HFFc6 (cell line): ENCODE data around the gene CLDN5. TPM values are rescaled to one million over a fixed set of nuclear protein-coding genes. Genes with fewer than 3 reads are reported as not detected.

Experiments
- DNase-seq: peaks from one replicate; pipeline ENCODE4 v3.0.0-alpha.2; 2018
- H3K27ac Mint-ChIP-seq: 2 replicates; pipeline ENCODE4 v1.8.0; 2020; ENCODE audit warnings: mild to moderate bottlenecking, mixed read lengths
- H3K27me3 Mint-ChIP-seq: 2 replicates; pipeline ENCODE4 v1.8.0; 2021; ENCODE audit warnings: mild to moderate bottlenecking, moderate library complexity, mixed read lengths; ENCODE audit not compliant: insufficient read depth
- H3K36me3 Mint-ChIP-seq: 2 replicates; pipeline ENCODE4 v1.8.0; 2021; ENCODE audit warnings: low read depth, mixed read lengths
- H3K4me1 Mint-ChIP-seq: 2 replicates; pipeline ENCODE4 v1.8.0; 2020; ENCODE audit warnings: low read depth, mixed read lengths
- H3K4me3 Mint-ChIP-seq: 2 replicates; pipeline ENCODE4 v1.8.0; 2020; ENCODE audit warnings: mild to moderate bottlenecking, moderate library complexity, mixed read lengths
- H3K9me3 Mint-ChIP-seq: 2 replicates; pipeline ENCODE4 v1.8.0; 2020; ENCODE audit warnings: mild to moderate bottlenecking, mixed read lengths
- total RNA-seq, 6 experiments: library from RNA; stranded (reverse); fragmentation: NEBNext Ultra II Directional; extraction: Animal tissue kit (Norgen Biotek cat#: 25700); gene quantifications; 2 replicates in 1 of 6; 3 replicates in 5 of 6; pipeline ENCODE4 v1.2.3, GENCODE V29; 2021
- TF ChIP-seq, protein P1 (sequence below): fragments of 200-600 bp; sonication (generic); IDR thresholded peaks from 2 replicates; pipeline ENCODE4 v1.5.0; 2021; ENCODE audit warnings: antibody characterized with exemption, mild to moderate bottlenecking

CLDN5 gene
- total RNA-seq, 6 experiments from 2014 or later = 0.16 TPM; not detected in 5

DNA sequence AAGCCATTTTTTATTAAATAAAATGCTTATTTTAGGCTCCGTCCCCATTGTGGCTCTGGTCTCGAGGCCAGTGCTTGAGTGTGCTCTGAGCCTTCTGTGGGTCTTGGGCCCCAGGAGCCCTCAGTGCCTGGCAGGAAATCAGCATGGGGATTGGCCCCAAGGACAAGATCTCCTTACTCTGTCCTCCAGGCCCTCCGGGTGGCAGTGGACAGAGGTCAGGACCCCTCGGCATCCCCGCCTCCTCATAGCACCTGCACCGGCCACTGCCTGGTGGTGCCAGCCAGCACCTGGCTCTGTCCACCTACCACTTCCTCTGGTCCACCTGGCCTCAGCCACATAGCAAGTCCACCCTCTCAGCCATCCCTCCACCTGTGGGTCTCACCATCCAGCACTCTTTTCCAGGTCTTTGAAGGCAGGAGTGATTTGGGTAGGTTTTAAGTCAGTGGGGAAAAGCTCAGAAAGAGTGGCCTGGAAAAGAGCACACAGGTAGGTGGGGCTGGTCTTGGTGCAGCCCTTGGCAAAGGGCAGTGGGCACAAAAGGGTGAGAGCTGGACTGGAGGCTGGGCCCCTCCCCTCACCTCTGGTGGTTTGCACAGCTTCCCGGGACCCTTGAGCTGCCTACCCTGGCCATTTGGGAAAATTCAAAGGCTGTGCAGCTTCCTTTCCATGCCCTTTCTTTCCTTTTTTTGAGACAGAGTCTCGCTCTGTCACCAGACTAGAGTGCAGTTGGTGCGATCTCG lies 3.5 kb downstream of the CLDN5 start:
- H3K4me3 Mint-ChIP-seq = no peak overlapping the region
- TF ChIP-seq, protein P1, sequence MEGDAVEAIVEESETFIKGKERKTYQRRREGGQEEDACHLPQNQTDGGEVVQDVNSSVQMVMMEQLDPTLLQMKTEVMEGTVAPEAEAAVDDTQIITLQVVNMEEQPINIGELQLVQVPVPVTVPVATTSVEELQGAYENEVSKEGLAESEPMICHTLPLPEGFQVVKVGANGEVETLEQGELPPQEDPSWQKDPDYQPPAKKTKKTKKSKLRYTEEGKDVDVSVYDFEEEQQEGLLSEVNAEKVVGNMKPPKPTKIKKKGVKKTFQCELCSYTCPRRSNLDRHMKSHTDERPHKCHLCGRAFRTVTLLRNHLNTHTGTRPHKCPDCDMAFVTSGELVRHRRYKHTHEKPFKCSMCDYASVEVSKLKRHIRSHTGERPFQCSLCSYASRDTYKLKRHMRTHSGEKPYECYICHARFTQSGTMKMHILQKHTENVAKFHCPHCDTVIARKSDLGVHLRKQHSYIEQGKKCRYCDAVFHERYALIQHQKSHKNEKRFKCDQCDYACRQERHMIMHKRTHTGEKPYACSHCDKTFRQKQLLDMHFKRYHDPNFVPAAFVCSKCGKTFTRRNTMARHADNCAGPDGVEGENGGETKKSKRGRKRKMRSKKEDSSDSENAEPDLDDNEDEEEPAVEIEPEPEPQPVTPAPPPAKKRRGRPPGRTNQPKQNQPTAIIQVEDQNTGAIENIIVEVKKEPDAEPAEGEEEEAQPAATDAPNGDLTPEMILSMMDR = no peak

GRCh38 chr22:19520007-19520406 lies 4.2 kb downstream of the CLDN5 start:
- no peak for DNase-seq
- H3K4me3 Mint-ChIP-seq = no peak overlapping the region
- TF ChIP-seq, protein P1 = no peak
- H3K36me3 Mint-ChIP-seq = peaks cover 9% of the 10 kb centered on the region; the same call in 1 of the 2 replicates
- peaks cover 14% of the 10 kb centered on the region for H3K27me3 Mint-ChIP-seq
- no peak overlapping the region for H3K27ac Mint-ChIP-seq
- H3K9me3 Mint-ChIP-seq = no peaks in the 10 kb centered on the region
- no peaks in the 10 kb centered on the region for H3K4me1 Mint-ChIP-seq

More for the DNA sequence above, 3.5 kb downstream of the CLDN5 start:
- Mint-ChIP-seq H3K4me1 (no peaks in the 10 kb centered on the region), H3K36me3 (peaks cover 5% of the 10 kb centered on the region; the same call in 1 of the 2 replicates), H3K27me3 (peaks cover 17% of the 10 kb centered on the region), H3K9me3 (no peaks in the 10 kb centered on the region), H3K27ac (no peak overlapping the region)
- no peak for DNase-seq

GRCh38 chr22:19519041-19519926 lies 4.9 kb downstream of the CLDN5 start:
- Mint-ChIP-seq H3K27me3 (peaks cover 11% of the 10 kb centered on the region), H3K9me3 (no peaks in the 10 kb centered on the region), H3K4me3 (no peak overlapping the region), H3K4me1 (no peaks in the 10 kb centered on the region), H3K27ac (no peak overlapping the region), H3K36me3 (peaks cover 13% of the 10 kb centered on the region)
- DNase-seq = no peak
- TF ChIP-seq, protein P1 = no peak

DNA sequence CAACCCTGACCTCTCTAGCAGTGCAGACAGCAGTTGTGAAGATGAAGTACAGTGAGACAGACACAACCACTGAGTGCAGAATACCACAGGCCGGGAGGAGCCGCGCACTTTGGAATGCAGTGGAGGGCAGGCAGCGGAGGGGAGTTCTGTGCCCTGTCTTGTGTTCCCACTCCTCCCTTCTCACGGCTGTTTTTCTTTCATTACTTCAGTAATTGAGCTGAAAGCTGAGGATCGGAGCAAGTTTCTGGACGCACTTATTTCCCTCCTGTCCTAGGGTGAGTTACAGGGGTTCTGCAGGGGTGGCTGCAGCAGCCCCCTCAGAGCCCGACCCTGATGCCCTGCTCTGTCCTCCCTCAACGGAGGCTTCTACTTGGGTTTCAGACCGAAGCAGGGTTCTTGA lies 5.6 kb downstream of the CLDN5 start:
- no peaks in the 10 kb centered on the region for H3K4me1 Mint-ChIP-seq
- no peak for DNase-seq
- no peak overlapping the region for H3K27ac Mint-ChIP-seq
- H3K4me3 Mint-ChIP-seq = no peak overlapping the region
- H3K9me3 Mint-ChIP-seq = no peaks in the 10 kb centered on the region
- peaks cover 7% of the 10 kb centered on the region for H3K27me3 Mint-ChIP-seq
- H3K36me3 Mint-ChIP-seq = peaks cover 20% of the 10 kb centered on the region
- TF ChIP-seq, protein P1 = no peak

- DNase-seq = no peak
- peaks cover 4% of the 10 kb centered on the region for H3K27me3 Mint-ChIP-seq
- no peak overlapping the region for H3K4me3 Mint-ChIP-seq
- peaks cover 26% of the 10 kb centered on the region for H3K36me3 Mint-ChIP-seq
- H3K9me3 Mint-ChIP-seq = no peaks in the 10 kb centered on the region
- TF ChIP-seq, protein P1 = no peak
- H3K27ac Mint-ChIP-seq = no peak overlapping the region
- no peaks in the 10 kb centered on the region for H3K4me1 Mint-ChIP-seq
These were observed 6.1 kb downstream of the CLDN5 start for GRCh38 chr22:19517919-19518611.
